Purkinje cell (primary cell): ENCODE results near the gene ITGB3BP. TPM values are rescaled to one million over a fixed set of nuclear protein-coding genes. Genes with fewer than 3 reads are reported as not detected.

ENCODE experiments used
- polyA plus RNA-seq: library from polyadenylated mRNA; unstranded; fragments of >200 nt; fragmentation: Nextera tagmentation; gene quantifications from 2 replicates; pipeline ENCODE4 v1.2.1, GENCODE V29; 2014

The ITGB3BP gene
- polyA plus RNA-seq, result 29.8 and 43.9 TPM in 2 replicates

GRCh38 chr1:63522891-63523728, at the start of gene ITGB3BP, which contains the start of gene EFCAB7:
Gene ITGB3BP (minus strand): TSS chr1:63523225. CDS start chr1:63523133, 92 bp downstream.
Gene EFCAB7 (plus strand): TSS chr1:63523525. CDS start chr1:63525573, 2,048 bp downstream.

Other genes starting within 250 kb of the ITGB3BP start
- not detected in 2 replicates for gene FOXD3, start 200.7 kb downstream of the ITGB3BP start, polyA plus RNA-seq
- 10.7 and 13.6 TPM in 2 replicates for gene ALG6, start 155.6 kb downstream of the ITGB3BP start, polyA plus RNA-seq
- 31.4 and 33.3 TPM in 2 replicates for gene EFCAB7, start 300 bp upstream of the ITGB3BP start, polyA plus RNA-seq
- 29.2 and 30.2 TPM in 2 replicates for gene PGM1, start 70.2 kb upstream of the ITGB3BP start, polyA plus RNA-seq